OCI-LY7 (cell line): Measurements from ENCODE around the gene SH2B2. TPM values are rescaled to one million over a fixed set of nuclear protein-coding genes. Genes with fewer than 3 reads are reported as not detected.
A peak's percentile ranks its signal among the peaks of the same experiment; 100 is the strongest.

ENCODE experiments used
- BruUV-seq: library from RNA; stranded (reverse); fragments of 400-500 nt; replicated peaks from 2 replicates; lab custom pipeline; 2021; lab: Mats Ljungman, UMichigan
- CTCF ChIA-PET: fragments of 300-600 bp; sonication (Branson Sonifier 250); formaldehyde crosslinking; loops from one replicate; lab custom pipeline; 2022; ENCODE audit warnings: antibody characterized with exemption; ENCODE audit not compliant: unreplicated experiment; lab: Charles Lee
- POLR2A ChIA-PET: fragments of 300-600 bp; sonication (Branson Sonifier 250); formaldehyde crosslinking; loops from one replicate; lab custom pipeline; 2022; ENCODE audit warnings: antibody characterized with exemption; lab: Charles Lee
- DNase-seq: peaks from one replicate; pipeline ENCODE4 v3.0.0-alpha.2; 2015; ENCODE audit warnings: low spot score
- H2AFZ ChIP-seq: fragments of 200-600 bp; sonication (generic), shearing (Covaris generic); 2 replicates; pipeline ENCODE4 v1.6.1; 2014; ENCODE audit warnings: mild to moderate bottlenecking, antibody characterized with exemption, low read length, moderate library complexity
- H3K27ac ChIP-seq: fragments of 200-600 bp; sonication (generic); 2 replicates; pipeline ENCODE4 v1.5.1; 2014; ENCODE audit warnings: mixed run types, low read depth, mild to moderate bottlenecking, moderate library complexity, low read length, inconsistent platforms; ENCODE audit not compliant: poor library complexity, severe bottlenecking
- H3K36me3 ChIP-seq: fragments of 200-600 bp; sonication (generic); 2 replicates; pipeline ENCODE4 v1.6.1; 2014; ENCODE audit warnings: mild to moderate bottlenecking, antibody characterized with exemption, low read length, moderate library complexity, mixed read lengths; ENCODE audit not compliant: insufficient read depth
- H3K4me1 ChIP-seq: fragments of 200-600 bp; sonication (generic); 2 replicates; pipeline ENCODE4 v1.5.1; 2014; ENCODE audit warnings: mild to moderate bottlenecking, low read length; ENCODE audit not compliant: insufficient read depth, poor library complexity, severe bottlenecking
- H3K4me2 ChIP-seq: fragments of 200-600 bp; sonication (generic); 2 replicates; pipeline ENCODE4 v1.6.1; 2014; ENCODE audit warnings: mild to moderate bottlenecking, low read length
- H3K4me3 ChIP-seq: fragments of 200-600 bp; sonication (generic); 2 replicates; pipeline ENCODE4 v1.5.1; 2014; ENCODE audit warnings: mild to moderate bottlenecking, low read depth, low read length; ENCODE audit not compliant: poor library complexity, severe bottlenecking
- H3K79me2 ChIP-seq: fragments of 200-600 bp; sonication (generic); 2 replicates; pipeline ENCODE4 v1.6.1; 2016; ENCODE audit warnings: low read depth, mild to moderate bottlenecking, low read length, moderate library complexity, mixed read lengths; ENCODE audit not compliant: insufficient read depth
- H3K9me2 ChIP-seq: fragments of 200-600 bp; sonication (generic); 2 replicates; pipeline ENCODE4 v1.6.1; 2016; ENCODE audit warnings: mild to moderate bottlenecking, low read length, mixed read lengths; ENCODE audit not compliant: insufficient read depth
- H3K9me3 ChIP-seq: fragments of 200-600 bp; sonication (generic); 2 replicates; pipeline ENCODE4 v1.6.1; 2014; ENCODE audit warnings: mild to moderate bottlenecking, mixed run types, low read length, mixed read lengths
- H4K20me1 ChIP-seq: fragments of 200-600 bp; sonication (generic); 2 replicates; pipeline ENCODE4 v1.6.1; 2014; ENCODE audit warnings: mild to moderate bottlenecking, antibody characterized with exemption, low read length, moderate library complexity, mixed read lengths; ENCODE audit not compliant: insufficient read depth
- EZH2phosphoT487 ChIP-seq: fragments of 200-600 bp; sonication (generic); IDR thresholded peaks from 2 replicates; pipeline ENCODE4 v1.6.1; 2018; ENCODE audit warnings: low read depth, borderline replicate concordance, mild to moderate bottlenecking, mixed run types, antibody characterized with exemption, low read length, moderate library complexity, mixed read lengths
- intact Hi-C: fragments of 100-400 bp; cut with micrococcal nuclease; formaldehyde crosslinking; loops from one replicate; pipeline ENCODE4 v1.10.0; 2022; ENCODE audit not compliant: unreplicated experiment
- total RNA-seq, 2 experiments: library from RNA; depleted of rRNA in 1 of 2; stranded (reverse); fragments of >200 nt in 1 of 2; shearing (Covaris generic) in 1 of 2; gene quantifications; 2 replicates each; pipeline ENCODE4 v1.2.3, GENCODE V29; 2014 to 2022
- TF ChIP-seq, protein P1 (sequence below): fragments of 200-600 bp; sonication (generic); conservative IDR thresholded peaks from 2 replicates; pipeline ENCODE4 v1.5.1; 2014; ENCODE audit warnings: mild to moderate bottlenecking, antibody characterized with exemption, low read length, moderate library complexity, mixed read lengths

SH2B2 gene
- total RNA-seq, 2 experiments from 2014 or later = 42.0 to 131 TPM

DNA sequence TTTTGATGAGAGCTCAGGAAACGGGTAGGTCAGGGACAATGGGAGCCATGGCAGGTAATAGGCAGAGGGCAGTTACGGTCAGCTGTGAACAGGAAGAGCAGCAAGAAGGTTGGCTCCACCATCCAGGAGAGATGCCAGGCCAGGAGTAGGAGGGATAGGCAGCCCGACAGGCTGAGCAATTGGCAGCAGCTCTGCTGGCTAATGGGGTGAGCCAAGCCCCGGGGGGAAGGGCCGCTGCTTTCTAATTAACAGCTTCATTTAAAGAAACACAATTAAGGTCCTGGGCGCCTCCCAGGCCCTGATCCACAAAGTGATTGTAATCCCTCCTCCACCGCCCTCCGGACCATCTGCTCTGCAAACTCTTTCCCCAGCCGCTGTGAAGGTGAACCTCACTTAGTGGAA, 23.7 kb downstream of the SH2B2 start:
- Histone ChIP-seq H3K4me2 (no peak overlapping the region), H3K4me1 (peaks cover 68% of the 10 kb centered on the region), H3K36me3 (peaks cover 85% of the 10 kb centered on the region), H3K9me2 (no peaks in the 10 kb centered on the region), H2AFZ (no peak overlapping the region), H3K4me3 (no peak overlapping the region), H3K9me3 (no peaks in the 10 kb centered on the region), H4K20me1 (no peaks in the 10 kb centered on the region), H3K79me2 (peaks cover 22% of the 10 kb centered on the region; the same call in 1 of the 2 replicates), H3K27ac (peak overlapping the region; percentile 26)
- ChIA-PET CTCF (no interaction called here), POLR2A (interaction anchor here (0.7 to 1.7 kb wide), 2 partner anchors 20 to 570 kb away, joined by 6 to 7 read pairs; no protein-coding TSS in a partner anchor)
- TF ChIP-seq, protein P1, sequence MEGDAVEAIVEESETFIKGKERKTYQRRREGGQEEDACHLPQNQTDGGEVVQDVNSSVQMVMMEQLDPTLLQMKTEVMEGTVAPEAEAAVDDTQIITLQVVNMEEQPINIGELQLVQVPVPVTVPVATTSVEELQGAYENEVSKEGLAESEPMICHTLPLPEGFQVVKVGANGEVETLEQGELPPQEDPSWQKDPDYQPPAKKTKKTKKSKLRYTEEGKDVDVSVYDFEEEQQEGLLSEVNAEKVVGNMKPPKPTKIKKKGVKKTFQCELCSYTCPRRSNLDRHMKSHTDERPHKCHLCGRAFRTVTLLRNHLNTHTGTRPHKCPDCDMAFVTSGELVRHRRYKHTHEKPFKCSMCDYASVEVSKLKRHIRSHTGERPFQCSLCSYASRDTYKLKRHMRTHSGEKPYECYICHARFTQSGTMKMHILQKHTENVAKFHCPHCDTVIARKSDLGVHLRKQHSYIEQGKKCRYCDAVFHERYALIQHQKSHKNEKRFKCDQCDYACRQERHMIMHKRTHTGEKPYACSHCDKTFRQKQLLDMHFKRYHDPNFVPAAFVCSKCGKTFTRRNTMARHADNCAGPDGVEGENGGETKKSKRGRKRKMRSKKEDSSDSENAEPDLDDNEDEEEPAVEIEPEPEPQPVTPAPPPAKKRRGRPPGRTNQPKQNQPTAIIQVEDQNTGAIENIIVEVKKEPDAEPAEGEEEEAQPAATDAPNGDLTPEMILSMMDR = no peak
- TF ChIP-seq EZH2phosphoT487 = no peak
- intact Hi-C loops = no loop called here
- DNase-seq = no peak
- no TSS peak for BruUV-seq

- no peak overlapping the region for H2AFZ ChIP-seq
- no peak overlapping the region for H3K4me3 ChIP-seq
- H3K9me2 ChIP-seq = no peaks in the 10 kb centered on the region
- peak overlapping the region; percentile 55 for H3K27ac ChIP-seq
- ChIA-PET POLR2A (interaction anchor here (0.7 kb wide), 2 partner anchors 22 to 1680 kb away, joined by 5 to 6 read pairs; no protein-coding TSS in a partner anchor), CTCF (no interaction called here)
- peaks cover 21% of the 10 kb centered on the region; the same call in 1 of the 2 replicates for H3K79me2 ChIP-seq
- DNase-seq = no peak
- peaks cover 99% of the 10 kb centered on the region for H3K36me3 ChIP-seq
- H3K4me1 ChIP-seq = peaks cover 56% of the 10 kb centered on the region
- H3K4me2 ChIP-seq = peak overlapping the region; percentile 41
- no peaks in the 10 kb centered on the region for H3K9me3 ChIP-seq
- intact Hi-C loops = no loop called here
- no peaks in the 10 kb centered on the region for H4K20me1 ChIP-seq
- no TSS peak for BruUV-seq
- TF ChIP-seq, protein P1 = no peak
- no peak for TF ChIP-seq EZH2phosphoT487
These were observed 25.6 kb downstream of the SH2B2 start for GRCh38 chr7:102312317-102312716.

- H3K79me2 ChIP-seq = peaks cover 4% of the 10 kb centered on the region; the same call in 1 of the 2 replicates
- DNase-seq = no peak
- ChIA-PET POLR2A (no interaction called here), CTCF (no interaction called here)
- no peak for TF ChIP-seq EZH2phosphoT487
- TF ChIP-seq, protein P1 = no peak
- H3K9me3 ChIP-seq = no peaks in the 10 kb centered on the region
- H4K20me1 ChIP-seq = no peaks in the 10 kb centered on the region
- no peak overlapping the region for H3K27ac ChIP-seq
- H3K36me3 ChIP-seq = peaks cover 99% of the 10 kb centered on the region
- H3K9me2 ChIP-seq = no peaks in the 10 kb centered on the region
- H3K4me2 ChIP-seq = no peak overlapping the region
- peaks cover 37% of the 10 kb centered on the region for H3K4me1 ChIP-seq
- intact Hi-C loops = no loop called here
- BruUV-seq = no TSS peak
- no peak overlapping the region for H2AFZ ChIP-seq
- no peak overlapping the region for H3K4me3 ChIP-seq
These were observed 27.5 kb downstream of the SH2B2 start for GRCh38 chr7:102313997-102314780.
